ENCODE data around the gene ZNF532.
A peak's percentile ranks its signal among the peaks of the same experiment; 100 is the strongest.

The ZNF532 gene

GRCh38 chr18:58859907-58860306 lies 4.8 kb upstream of the ZNF532 start:
- Mint-ChIP-seq H3K27me3 (no peaks in the 10 kb centered on the region), H3K9me3 (no peaks in the 10 kb centered on the region), H3K36me3 (no peaks in the 10 kb centered on the region), H3K4me1 (peaks cover 24% of the 10 kb centered on the region), H3K27ac (no peak overlapping the region), H3K4me3 (no peak overlapping the region)
- DNase-seq (ENCODE audit: low spot score in 2 of 2) (no peak), ATAC-seq (ENCODE audit: low read depth) (no peak)

GRCh38 chr18:58860747-58861231 lies 3.9 kb upstream of the ZNF532 start:
- H3K4me3 Mint-ChIP-seq: no peak overlapping the region
- no peaks in the 10 kb centered on the region for H3K27me3 Mint-ChIP-seq
- no peaks in the 10 kb centered on the region for H3K9me3 Mint-ChIP-seq
- H3K27ac Mint-ChIP-seq: no peak overlapping the region
- DNase-seq (ENCODE audit: low spot score in 2 of 2) (no peak), ATAC-seq (ENCODE audit: low read depth) (no peak)
- peaks cover 32% of the 10 kb centered on the region for H3K4me1 Mint-ChIP-seq
- H3K36me3 Mint-ChIP-seq: peaks cover 7% of the 10 kb centered on the region

- ATAC-seq (ENCODE audit: low read depth): no peak
- Mint-ChIP-seq H3K27ac (no peak overlapping the region), H3K9me3 (no peaks in the 10 kb centered on the region), H3K36me3 (peaks cover 11% of the 10 kb centered on the region), H3K4me1 (peaks cover 36% of the 10 kb centered on the region), H3K27me3 (no peaks in the 10 kb centered on the region), H3K4me3 (no peak overlapping the region)
- no peak for DNase-seq (ENCODE audit: low spot score in 2 of 2)
Observed at GRCh38 chr18:58861353-58861752, 3.3 kb upstream of the ZNF532 start.

GRCh38 chr18:58861861-58862301 lies 2.8 kb upstream of the ZNF532 start:
- H3K4me3 Mint-ChIP-seq: no peak overlapping the region
- H3K4me1 Mint-ChIP-seq: peaks cover 38% of the 10 kb centered on the region
- no peaks in the 10 kb centered on the region for H3K9me3 Mint-ChIP-seq
- H3K36me3 Mint-ChIP-seq: peaks cover 13% of the 10 kb centered on the region
- no peaks in the 10 kb centered on the region for H3K27me3 Mint-ChIP-seq
- ATAC-seq (ENCODE audit: low read depth): no peak
- H3K27ac Mint-ChIP-seq: no peak overlapping the region
- no peak for DNase-seq (ENCODE audit: low spot score in 2 of 2)

GRCh38 chr18:58862356-58862755 lies 2.3 kb upstream of the ZNF532 start:
- no peak for DNase-seq (ENCODE audit: low spot score in 2 of 2)
- H3K27me3 Mint-ChIP-seq: no peaks in the 10 kb centered on the region
- peak overlapping the region; percentile 97 for H3K27ac Mint-ChIP-seq
- peaks cover 17% of the 10 kb centered on the region for H3K36me3 Mint-ChIP-seq
- H3K9me3 Mint-ChIP-seq: no peaks in the 10 kb centered on the region
- peak overlapping the region; percentile 83 for H3K4me3 Mint-ChIP-seq
- H3K4me1 Mint-ChIP-seq: peaks cover 42% of the 10 kb centered on the region
- ATAC-seq (ENCODE audit: low read depth): no peak

- ATAC-seq (ENCODE audit: low read depth) (peak; percentile 55), DNase-seq (ENCODE audit: low spot score in 2 of 2) (peak; percentile 58 to 65)
- Mint-ChIP-seq H3K27ac (peak overlapping the region; percentile 97), H3K36me3 (peaks cover 24% of the 10 kb centered on the region), H3K27me3 (no peaks in the 10 kb centered on the region), H3K4me3 (peak overlapping the region; percentile 84), H3K9me3 (peaks cover 1% of the 10 kb centered on the region), H3K4me1 (peaks cover 43% of the 10 kb centered on the region)
Observed at GRCh38 chr18:58862851-58863538, 1.7 kb upstream of the ZNF532 start.

- peaks cover 30% of the 10 kb centered on the region for H3K36me3 Mint-ChIP-seq
- H3K4me1 Mint-ChIP-seq: peaks cover 38% of the 10 kb centered on the region
- H3K4me3 Mint-ChIP-seq: peak overlapping the region; percentile 84
- DNase-seq (ENCODE audit: low spot score in 2 of 2): peak; percentile 62 to 69
- peaks cover 5% of the 10 kb centered on the region for H3K9me3 Mint-ChIP-seq
- H3K27me3 Mint-ChIP-seq: no peaks in the 10 kb centered on the region
- ATAC-seq (ENCODE audit: low read depth): peak; percentile 69
- H3K27ac Mint-ChIP-seq: peak overlapping the region; percentile 97
Observed at GRCh38 chr18:58863539-58864145, 1.0 kb upstream of the ZNF532 start.

GRCh38 chr18:58865033-58865590 lies 435 bp downstream of the ZNF532 start:
- Mint-ChIP-seq H3K27me3 (no peaks in the 10 kb centered on the region), H3K27ac (peak overlapping the region; percentile 97), H3K9me3 (peaks cover 5% of the 10 kb centered on the region), H3K4me1 (peaks cover 38% of the 10 kb centered on the region), H3K36me3 (peaks cover 40% of the 10 kb centered on the region), H3K4me3 (peak overlapping the region; percentile 77)
- DNase-seq (ENCODE audit: low spot score in 2 of 2) (no peak), ATAC-seq (ENCODE audit: low read depth) (no peak)

GRCh38 chr18:58865701-58866065 lies 1.0 kb downstream of the ZNF532 start:
- peak overlapping the region; percentile 97 for H3K27ac Mint-ChIP-seq
- peaks cover 46% of the 10 kb centered on the region for H3K36me3 Mint-ChIP-seq
- no peak for ATAC-seq (ENCODE audit: low read depth)
- DNase-seq (ENCODE audit: low spot score in 2 of 2): no peak
- no peaks in the 10 kb centered on the region for H3K27me3 Mint-ChIP-seq
- peaks cover 43% of the 10 kb centered on the region for H3K4me1 Mint-ChIP-seq
- H3K9me3 Mint-ChIP-seq: peaks cover 5% of the 10 kb centered on the region
- H3K4me3 Mint-ChIP-seq: no peak overlapping the region

- no peak for ATAC-seq (ENCODE audit: low read depth)
- Mint-ChIP-seq H3K36me3 (peaks cover 48% of the 10 kb centered on the region), H3K4me1 (peaks cover 47% of the 10 kb centered on the region), H3K9me3 (peaks cover 5% of the 10 kb centered on the region), H3K4me3 (no peak overlapping the region), H3K27me3 (no peaks in the 10 kb centered on the region), H3K27ac (peak overlapping the region; percentile 97)
- DNase-seq (ENCODE audit: low spot score in 2 of 2): no peak
Observed at GRCh38 chr18:58866066-58866772, 1.5 kb downstream of the ZNF532 start.

GRCh38 chr18:58866773-58867150 lies 2.1 kb downstream of the ZNF532 start:
- DNase-seq (ENCODE audit: low spot score in 2 of 2) (no peak), ATAC-seq (ENCODE audit: low read depth) (no peak)
- Mint-ChIP-seq H3K27me3 (no peaks in the 10 kb centered on the region), H3K36me3 (peaks cover 53% of the 10 kb centered on the region), H3K27ac (peak overlapping the region; percentile 36), H3K9me3 (peaks cover 5% of the 10 kb centered on the region), H3K4me1 (peaks cover 53% of the 10 kb centered on the region), H3K4me3 (no peak overlapping the region)

GRCh38 chr18:58867281-58867961 lies 2.7 kb downstream of the ZNF532 start:
- no peaks in the 10 kb centered on the region for H3K27me3 Mint-ChIP-seq
- H3K9me3 Mint-ChIP-seq: peaks cover 5% of the 10 kb centered on the region
- no peak for DNase-seq (ENCODE audit: low spot score in 2 of 2)
- H3K4me1 Mint-ChIP-seq: peaks cover 50% of the 10 kb centered on the region
- peaks cover 53% of the 10 kb centered on the region for H3K36me3 Mint-ChIP-seq
- no peak overlapping the region for H3K27ac Mint-ChIP-seq
- ATAC-seq (ENCODE audit: low read depth): no peak
- no peak overlapping the region for H3K4me3 Mint-ChIP-seq

- no peak overlapping the region for H3K27ac Mint-ChIP-seq
- DNase-seq (ENCODE audit: low spot score in 2 of 2) (no peak), ATAC-seq (ENCODE audit: low read depth) (no peak)
- H3K4me1 Mint-ChIP-seq: peaks cover 45% of the 10 kb centered on the region
- no peak overlapping the region for H3K4me3 Mint-ChIP-seq
- H3K27me3 Mint-ChIP-seq: no peaks in the 10 kb centered on the region
- H3K9me3 Mint-ChIP-seq: peaks cover 5% of the 10 kb centered on the region
- peaks cover 58% of the 10 kb centered on the region for H3K36me3 Mint-ChIP-seq
Observed at GRCh38 chr18:58868440-58868839, 3.8 kb downstream of the ZNF532 start.

Measured in memory B cell (primary cell).